Placental pericyte (primary cell): ENCODE data around the gene GRIP2. TPM values are rescaled to one million over a fixed set of nuclear protein-coding genes. Genes with fewer than 3 reads are reported as not detected.

Experiments used
- small RNA-seq: library from RNA; depleted of rRNA; stranded (forward); fragments of <200 nt; gene quantifications from one replicate; pipeline ENCODE3, GENCODE V24; 2012; ENCODE audit warnings: low replicate concordance
- total RNA-seq: library from RNA; depleted of rRNA; stranded (reverse); fragments of >200 nt; gene quantifications from 2 replicates; pipeline ENCODE4 v1.2.3, GENCODE V29; 2012

Gene GRIP2
- 0.44 and 2.7 TPM in 2 replicates for total RNA-seq

DNA sequence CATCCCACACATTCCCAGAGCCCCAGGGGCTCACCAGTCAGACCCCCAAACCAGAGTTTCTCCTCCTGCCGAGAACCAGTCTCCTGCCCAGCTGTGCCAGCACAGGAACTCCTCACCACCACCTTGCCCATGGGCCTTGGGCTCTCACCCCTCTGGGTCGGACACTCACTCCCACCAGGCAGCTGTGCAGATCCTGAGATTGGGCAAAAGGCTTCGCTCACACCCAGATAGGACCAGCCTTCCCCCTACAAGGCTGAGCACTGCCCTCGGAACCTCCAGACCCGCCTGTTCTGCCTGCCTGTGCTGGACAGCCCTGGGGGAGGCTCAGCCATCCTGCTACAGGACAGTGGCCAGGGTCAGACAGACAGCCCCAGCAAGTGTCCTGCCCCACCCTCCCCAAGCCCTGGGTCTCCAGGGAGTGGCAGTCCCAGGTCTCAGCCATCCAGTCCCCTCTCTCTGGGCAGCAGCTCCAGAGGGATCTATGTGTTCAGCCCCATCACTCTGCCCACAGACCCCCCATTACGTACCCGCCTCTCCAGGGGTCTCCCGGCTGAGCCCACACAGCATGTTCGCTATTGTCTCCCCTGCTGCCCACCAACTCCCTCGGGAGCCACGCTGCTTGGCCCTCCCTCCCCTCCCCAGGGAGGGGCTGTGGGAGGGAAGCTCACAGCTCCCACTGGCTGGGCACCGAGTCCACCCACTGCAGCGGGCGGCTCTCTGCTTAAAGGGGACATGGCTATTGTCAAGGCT lies at the start of gene GRIP2:
Gene GRIP2 (minus strand): TSS at position 601 of the 750 bp plus-strand sequence. CDS start 34 bp downstream, at position 567.

Small RNA genes lying within 50 kb of the gene (small RNA-seq; reads per million reads assigned to genes)
- not detected for gene RNU6-905P

Other genes with a start within 250 kb of the GRIP2 start
- 14.4 and 60.4 TPM in 2 replicates for gene SLC6A6, start 137.7 kb downstream of the GRIP2 start, total RNA-seq
- 11.9 and 36.5 TPM in 2 replicates for gene CCDC174, start 111.4 kb upstream of the GRIP2 start, total RNA-seq
- under 0.01 and 0.22 TPM in 2 replicates for gene C3orf20, start 134.8 kb upstream of the GRIP2 start, total RNA-seq